Measurements from ENCODE around the gene IKZF4.
A peak's percentile ranks its signal among the peaks of the same experiment; 100 is the strongest.
"Not testable (repeated sequence)": the region's sequence is repeated elsewhere in the genome, so short reads cannot be mapped to it uniquely, and the experiment has no call there.

The IKZF4 gene

GRCh38 chr12:56020423-56021184 is at the start of gene IKZF4:
TSS of gene IKZF4 (plus strand) at chr12:56021043. CDS start at chr12:56021494, 451 bp downstream.
- DNase-seq, result no peak

DNA sequence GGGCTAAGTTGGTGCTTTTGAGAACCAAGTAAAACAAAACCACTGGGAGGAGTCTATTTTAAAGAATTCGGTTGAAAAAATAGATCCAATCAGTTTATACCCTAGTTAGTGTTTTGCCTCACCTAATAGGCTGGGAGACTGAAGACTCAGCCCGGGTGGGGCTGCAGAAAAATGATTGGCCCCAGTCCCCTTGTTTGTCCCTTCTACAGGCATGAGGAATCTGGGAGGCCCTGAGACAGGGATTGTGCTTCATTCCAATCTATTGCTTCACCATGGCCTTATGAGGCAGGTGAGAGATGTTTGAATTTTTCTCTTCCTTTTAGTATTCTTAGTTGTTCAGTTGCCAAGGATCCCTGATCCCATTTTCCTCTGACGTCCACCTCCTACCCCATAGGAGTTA is 48.8 kb upstream of the IKZF4 start:
- DNase-seq, result no peak

DNA sequence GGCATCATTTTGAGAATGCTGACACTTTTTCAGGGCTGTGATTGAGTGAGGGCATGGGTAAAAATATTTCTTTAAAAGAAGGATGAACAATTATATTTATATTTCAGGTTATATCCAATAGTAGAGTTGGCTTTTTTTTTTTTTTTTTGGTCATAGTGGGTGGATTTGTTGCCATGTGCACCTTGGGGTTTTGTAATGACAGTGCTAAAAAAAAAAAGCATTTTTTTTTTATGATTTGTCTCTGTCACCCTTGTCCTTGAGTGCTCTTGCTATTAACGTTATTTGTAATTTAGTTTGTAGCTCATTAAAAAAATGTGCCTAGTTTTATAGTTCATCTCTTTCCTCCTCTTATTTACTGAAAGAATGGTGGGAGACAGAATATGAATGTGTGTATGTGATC is 48.4 kb upstream of the IKZF4 start:
- DNase-seq, result no peak

DNA sequence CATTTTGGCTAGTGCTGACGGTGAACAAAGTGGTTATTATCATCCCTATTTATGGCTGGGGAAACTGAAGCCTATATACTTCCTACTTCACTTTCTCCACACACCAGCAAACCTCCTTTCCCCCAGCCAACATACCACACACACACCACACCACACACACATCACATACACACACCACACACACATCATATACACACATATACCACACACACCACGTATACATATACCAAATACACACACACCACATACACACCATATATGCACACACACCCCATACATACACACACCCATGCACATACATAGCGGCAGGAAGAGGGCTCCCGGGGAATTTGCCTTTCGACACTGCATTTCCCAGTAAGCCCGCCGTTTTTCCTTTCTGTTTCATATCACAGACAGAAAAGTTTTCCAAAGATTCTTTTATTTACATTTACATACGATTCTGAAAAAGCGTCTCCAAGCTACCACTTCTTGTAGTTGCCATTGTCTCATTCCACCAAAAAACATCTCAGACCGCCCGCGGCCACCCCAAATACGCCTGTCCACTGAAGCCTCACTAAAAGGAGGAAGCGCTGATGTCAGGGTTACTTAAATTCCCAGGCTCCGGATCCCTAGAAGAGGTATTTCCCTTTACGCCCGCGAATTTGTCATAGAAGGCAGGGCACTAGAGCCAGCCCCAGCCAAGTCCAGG is 47.8 kb upstream of the IKZF4 start:
- no peak for DNase-seq

GRCh38 chr12:55973599-55974307 is 47.1 kb upstream of the IKZF4 start, which contains the start of gene RAB5B:
TSS of gene RAB5B (plus strand) at chr12:55974078. CDS start at chr12:55986961, 12,883 bp downstream.
- DNase-seq, result peak; percentile 98

DNA sequence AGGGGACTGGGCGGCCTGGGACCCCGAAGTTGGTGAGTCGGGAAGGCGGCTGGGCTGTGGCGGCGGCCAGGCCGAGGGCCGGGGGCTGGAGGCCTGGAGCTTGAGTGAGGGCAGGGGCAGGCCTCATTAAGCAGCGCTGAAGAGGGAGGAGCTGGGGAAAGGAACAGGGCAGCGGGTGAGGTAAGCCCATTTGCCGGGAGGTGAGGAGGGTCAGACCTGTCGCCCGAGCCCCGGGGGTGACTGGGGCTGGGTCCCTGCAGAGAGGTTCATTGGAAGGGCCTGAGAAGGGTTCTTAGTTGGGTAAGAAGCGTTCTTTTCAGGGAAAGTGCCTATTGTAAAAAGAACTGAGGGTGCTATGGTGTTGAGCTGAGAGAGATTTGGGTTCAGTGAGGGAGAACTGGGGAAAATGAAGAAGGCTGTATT is 46.5 kb upstream of the IKZF4 start:
- no peak for DNase-seq

- no peak for DNase-seq
These were observed 42.5 kb upstream of the IKZF4 start for GRCh38 chr12:55978393-55978792.

DNA sequence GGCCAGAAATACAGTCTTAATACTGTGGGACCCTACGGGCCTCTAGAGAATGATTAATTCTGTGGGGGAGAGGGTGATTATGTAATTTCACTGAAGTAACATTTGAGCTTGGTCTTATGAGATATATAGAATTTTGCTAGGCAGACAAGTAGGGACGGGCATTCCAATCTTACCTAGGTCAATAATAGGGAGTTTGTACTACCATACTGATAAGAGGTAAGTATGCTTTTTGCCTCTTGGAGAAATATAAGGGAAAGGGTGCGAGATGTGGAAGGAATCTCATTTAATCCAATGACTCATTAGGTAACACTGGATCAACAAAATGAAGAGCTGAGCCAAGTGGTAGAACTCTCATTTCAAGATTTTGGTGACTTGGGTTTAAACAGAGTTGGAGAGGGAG is 41.8 kb upstream of the IKZF4 start:
- DNase-seq, result no peak

GRCh38 chr12:55981882-55982281 is 39.0 kb upstream of the IKZF4 start:
- not testable (repeated sequence) for DNase-seq

GRCh38 chr12:55982319-55982936 is 38.4 kb upstream of the IKZF4 start:
- no peak for DNase-seq

GRCh38 chr12:55983232-55983842 is 37.5 kb upstream of the IKZF4 start:
- no peak for DNase-seq

GRCh38 chr12:55984861-55985260 is 36.0 kb upstream of the IKZF4 start:
- DNase-seq, result no peak

DNA sequence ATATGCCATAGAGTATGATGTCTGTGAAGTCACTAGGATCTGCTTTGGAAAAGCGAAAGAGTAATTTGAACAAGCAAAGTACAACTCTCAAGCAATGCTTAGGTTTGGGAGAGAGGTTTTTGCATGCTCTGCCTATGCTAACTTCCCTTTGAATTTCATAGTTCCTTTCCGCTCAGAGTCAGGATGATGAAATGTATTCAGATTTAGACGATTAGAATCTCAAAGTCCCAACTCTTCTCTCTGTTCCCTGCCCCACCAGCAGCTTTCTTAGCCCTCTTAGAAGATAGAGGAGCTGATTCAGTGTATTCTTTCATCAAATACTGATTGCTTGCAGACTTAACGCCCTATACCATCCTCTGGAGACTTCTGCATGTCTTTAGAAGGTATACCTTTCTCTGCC is 35.5 kb upstream of the IKZF4 start:
- no peak for DNase-seq

- not testable (repeated sequence) for DNase-seq
These were observed 34.9 kb upstream of the IKZF4 start for GRCh38 chr12:55985976-55986375.

DNA sequence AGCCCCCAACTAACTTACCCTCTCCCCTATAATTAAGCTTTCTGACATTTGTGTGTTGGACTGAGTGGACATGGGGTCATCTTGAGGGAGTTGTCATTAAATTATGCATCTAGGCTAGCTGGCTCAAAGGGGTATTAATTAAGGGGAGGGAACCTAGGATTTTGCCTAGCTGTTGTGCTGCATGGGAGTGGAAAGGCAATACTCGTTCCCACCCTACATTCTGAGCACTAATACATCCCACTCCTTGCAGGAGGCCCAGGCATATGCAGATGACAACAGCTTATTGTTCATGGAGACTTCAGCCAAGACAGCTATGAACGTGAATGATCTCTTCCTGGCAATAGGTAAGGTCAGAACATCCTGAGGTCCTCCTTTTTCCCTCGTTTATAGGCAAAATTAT is 29.7 kb upstream of the IKZF4 start:
- DNase-seq, result no peak

- no peak for DNase-seq
These were observed 27.5 kb upstream of the IKZF4 start for GRCh38 chr12:55993230-55993853.

DNA sequence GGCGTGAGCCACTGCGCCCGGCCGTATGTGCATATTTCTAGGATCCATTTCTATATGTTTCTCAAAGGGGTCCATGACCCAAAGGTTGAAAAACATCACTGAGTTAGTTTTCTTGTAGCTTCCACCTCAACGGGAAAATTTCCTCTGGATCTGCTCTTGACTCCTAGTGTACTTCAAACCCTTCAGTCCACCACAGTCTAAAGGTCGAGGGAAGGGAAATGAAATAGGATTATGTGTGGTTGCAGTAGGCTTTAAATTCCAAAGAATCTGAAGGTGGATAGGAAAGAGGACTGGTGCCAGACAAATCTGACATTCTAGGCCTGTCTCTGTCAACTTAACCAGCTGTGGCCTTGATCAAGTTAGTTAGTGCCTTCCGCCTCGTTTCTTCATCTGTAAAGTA is 25.5 kb upstream of the IKZF4 start:
- no peak for DNase-seq

DNA sequence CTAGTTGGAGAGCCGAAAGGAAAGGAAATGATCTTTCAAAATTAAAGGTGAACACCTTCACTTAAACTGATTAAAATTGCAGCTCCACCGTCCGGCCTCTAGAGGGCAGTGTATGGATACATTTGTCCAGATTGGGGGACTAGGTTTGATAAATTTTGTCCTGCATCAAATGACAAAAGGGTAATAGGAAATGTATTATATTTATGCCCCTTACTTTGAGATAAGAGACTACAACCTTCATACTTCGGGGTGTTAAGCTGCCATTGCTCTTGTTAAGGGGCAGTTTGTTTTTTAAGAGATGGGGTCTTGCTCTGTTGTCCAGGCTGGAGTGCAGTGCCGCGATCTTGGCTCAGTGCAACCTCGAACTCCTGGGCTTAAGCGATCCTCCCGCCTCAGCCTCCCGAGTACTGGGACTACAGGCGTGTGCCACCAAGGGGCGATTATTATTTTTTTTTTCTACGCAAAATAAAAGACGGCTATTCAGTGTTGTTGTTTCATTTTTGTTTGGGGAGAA is 24.6 kb upstream of the IKZF4 start:
- DNase-seq, result peak; percentile 63

- DNase-seq, result no peak
These were observed 23.9 kb upstream of the IKZF4 start, which contains the start of gene SUOX for GRCh38 chr12:55996715-55997534. TSS of gene SUOX (plus strand) at chr12:55997276. CDS start at chr12:56002222, 4,946 bp downstream.

DNA sequence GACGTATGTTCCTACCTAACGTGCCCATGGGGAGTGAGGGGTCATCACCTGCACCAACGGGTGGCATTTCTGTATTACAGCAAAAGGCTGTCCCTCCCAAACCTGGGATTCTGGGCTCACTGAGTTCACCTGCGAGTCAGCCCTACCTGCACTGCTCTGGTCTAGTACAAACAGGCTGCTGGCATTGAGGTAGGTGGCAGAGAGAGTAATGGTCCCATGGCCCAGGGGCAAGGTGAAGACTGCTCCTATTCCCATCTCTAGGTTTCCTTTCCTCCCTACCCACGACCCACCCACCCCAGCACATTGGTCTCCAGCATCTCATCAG is 23.3 kb upstream of the IKZF4 start:
- no peak for DNase-seq

DNA sequence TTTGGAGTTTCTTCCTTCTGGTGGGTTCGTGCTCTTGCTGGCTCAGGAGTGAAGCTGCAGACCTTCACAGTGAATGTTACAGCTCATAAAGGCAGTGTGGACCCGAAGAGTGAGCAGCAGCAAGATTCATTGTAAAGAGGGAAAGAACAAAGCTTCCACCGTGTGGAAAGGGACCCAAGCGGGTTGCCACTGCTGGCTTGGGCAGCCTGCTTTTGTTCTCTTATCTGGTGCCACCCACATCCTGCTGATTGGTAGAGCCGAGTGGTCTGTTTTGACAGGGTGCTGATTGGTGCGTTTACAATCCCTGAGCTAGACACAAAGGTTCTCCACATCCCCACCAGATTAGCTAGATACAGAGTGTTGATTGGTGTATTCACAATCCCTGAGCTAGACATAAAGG is 21.3 kb upstream of the IKZF4 start:
- DNase-seq, result not testable (repeated sequence)

Data from activated gamma-delta T cell treated with Interleukin-2 at 50 U/mL for 16 hours (primary cell).